Measurements from ENCODE around the gene SEMA5A. TPM values are rescaled to one million over a fixed set of nuclear protein-coding genes. Genes with fewer than 3 reads are reported as not detected.

Gene SEMA5A
- total and polyA plus RNA-seq, 2 of the 8 experiments (the other 6 are each of a cell fraction or from before 2014, with no cell fraction given) = 5.3 to 8.9 TPM

DNA sequence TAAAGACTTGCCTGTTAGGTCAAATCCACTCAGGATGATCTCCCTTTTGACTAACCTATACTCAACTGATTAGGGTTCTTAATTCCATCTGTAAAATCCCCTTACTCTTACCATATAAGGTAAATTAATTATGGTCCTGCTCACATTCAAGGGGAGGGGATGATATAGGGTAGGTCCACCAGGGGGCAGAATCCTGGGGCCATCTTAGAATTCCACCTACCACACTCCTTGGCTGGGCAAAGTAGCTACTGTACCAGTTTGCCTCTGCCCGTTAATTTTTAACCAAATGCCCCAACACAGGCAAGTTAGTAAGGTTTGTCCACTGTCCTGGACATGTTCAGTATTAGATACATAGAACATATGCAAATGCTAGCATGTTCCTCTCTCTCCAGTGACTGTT, 262.4 kb downstream of the SEMA5A start:
- no peaks in the 10 kb centered on the region for H3K79me2 ChIP-seq (ENCODE audit: control insufficient read depth in 1 of 2, insufficient read depth in 2 of 2, low read length in 2 of 2)
- no peak overlapping the region for H2AK5ac ChIP-seq (ENCODE audit: low read depth, low read length)
- no peak for DNase-seq (ENCODE audit: low read depth in 1 of 2, low spot score in 2 of 2)
- H3K4ac ChIP-seq (replicated peaks; ENCODE audit: insufficient read length, low read depth, low read length) = no peak overlapping the region
- H2BK12ac ChIP-seq (ENCODE audit: low read depth, low read length) = no peak overlapping the region
- no peak overlapping the region for H2BK120ac ChIP-seq (replicated peaks; ENCODE audit: low read depth, low read length)
- ChIA-PET POLR2A (ENCODE audit: partially characterized antibody) (no interaction called here), CTCF (ENCODE audit: partially characterized antibody) (interaction anchor here (1.3 kb wide), 1 partner anchor 15 kb away, joined by 4 read pairs; no protein-coding TSS in a partner anchor)
- no peaks in the 10 kb centered on the region for H3K23me2 ChIP-seq (ENCODE audit: low read depth, low read length)
- H3K27me3 ChIP-seq (replicated peaks in 1 of 4; ENCODE audit: control insufficient read depth in 3 of 4, extremely low read depth in 1 of 4, insufficient read depth in 3 of 4, low read length in 3 of 4) = no peaks in the 10 kb centered on the region
- H3K56ac ChIP-seq (replicated peaks; ENCODE audit: insufficient read length, low read depth, low read length) = no peak overlapping the region
- no peaks in the 10 kb centered on the region for H3K36me3 ChIP-seq (ENCODE audit: control insufficient read depth in 2 of 4, insufficient read depth in 4 of 4, low read length in 3 of 4)
- H3K9me3 ChIP-seq (ENCODE audit: insufficient read depth in 2 of 2, low read depth in 1 of 2, low read length in 1 of 2) = peaks cover 3 to 6% of the 10 kb centered on the region in 2 experiments; a peak in 3 of 4 replicates
- H4K8ac ChIP-seq (ENCODE audit: extremely low read depth, insufficient read depth, low read length) = no peak overlapping the region
- H2AFZ ChIP-seq (ENCODE audit: low read length) = no peak overlapping the region
- H4K5ac ChIP-seq (ENCODE audit: insufficient read length, low read depth, low read length) = no peak overlapping the region
- H2BK15ac ChIP-seq (ENCODE audit: low read length) = no peak overlapping the region
- no peak overlapping the region for H3K9ac ChIP-seq (replicated peaks in 1 of 4; ENCODE audit: extremely low read depth in 1 of 4, low read depth in 3 of 4, low read length in 3 of 4)
- no peak overlapping the region for H3K27ac ChIP-seq (ENCODE audit: low read depth, low read length)
- no peaks in the 10 kb centered on the region; the same call in 1 of the 2 replicates for H3K79me1 ChIP-seq (ENCODE audit: low read depth, low read length)
- no peaks in the 10 kb centered on the region for H3K4me1 ChIP-seq (replicated peaks in 1 of 4; ENCODE audit: control insufficient read depth in 3 of 4, insufficient read depth in 4 of 4, low read length in 3 of 4)
- no peak overlapping the region for H2BK5ac ChIP-seq (ENCODE audit: low read depth, low read length)
- H3K4me2 ChIP-seq (ENCODE audit: insufficient read depth in 1 of 2, low read depth in 2 of 2, low read length in 2 of 2) = no peak overlapping the region
- no peak overlapping the region for H3K14ac ChIP-seq (ENCODE audit: insufficient read length)
- H4K20me1 ChIP-seq (replicated peaks in 1 of 2; ENCODE audit: control insufficient read depth in 1 of 2, insufficient read depth in 2 of 2, low read length in 2 of 2) = no peaks in the 10 kb centered on the region
- H4K91ac ChIP-seq (replicated peaks; ENCODE audit: insufficient read length, low read length) = no peak overlapping the region
- no peak overlapping the region for H2BK20ac ChIP-seq (ENCODE audit: low read length)
- 93% methylated on average over 1 of the region's 1 CpG; no CpG with 5 or more reads in 1 of the 2 experiments for WGBS, 2 experiments (ENCODE audit: extremely low coverage in 1 of 2, insufficient coverage in 1 of 2, insufficient read length in 1 of 2, insufficient replicate concordance in 2 of 2, low coverage in 1 of 2, low lambda C conversion rate in 2 of 2, missing lambda C conversion rate in 1 of 2)
- FAIRE-seq = no peak
- H3K4me3 ChIP-seq (ENCODE audit: extremely low read depth in 1 of 4, insufficient read depth in 2 of 4, low read depth in 3 of 4, low read length in 4 of 4) = no peak overlapping the region
- H3K18ac ChIP-seq (ENCODE audit: extremely low read depth, low read length) = no peak overlapping the region
- no peak overlapping the region for H3K23ac ChIP-seq (ENCODE audit: insufficient read length)
- TF ChIP-seq HDAC2 (IDR thresholded peaks at IDR 0.05; ENCODE audit: borderline replicate concordance in 1 of 2, low read depth in 2 of 2, low read length in 2 of 2) (no peak), GABPA (IDR thresholded peaks at IDR 0.05; ENCODE audit: borderline replicate concordance, insufficient read depth, low read length) (no peak), TAF7 (optimal IDR thresholded peaks at IDR 0.05; ENCODE audit: borderline replicate concordance, low read depth, low read length) (no peak), CTCF (IDR thresholded peaks at IDR 0.05; ENCODE audit: control extremely low read depth in 1 of 3, insufficient read depth in 1 of 3, low read depth in 1 of 3, low read length in 3 of 3) (peak in 2 of 3 experiments; percentile 15 to 33; a peak in 3 of 4 replicates), ZNF274 (IDR thresholded peaks at IDR 0.05; ENCODE audit: borderline replicate concordance, extremely low read depth, low read length) (no peak), SRF (IDR thresholded peaks at IDR 0.05; ENCODE audit: low read depth, low read length) (peak; percentile 57; the same call in 1 of the 2 replicates), PHF8 (conservative IDR thresholded peaks at IDR 0.05; ENCODE audit: low read depth, low read length) (no peak), YY1 (IDR thresholded peaks at IDR 0.05; ENCODE audit: low read depth, low read length) (peak; percentile 76), RBBP5 (IDR thresholded peaks at IDR 0.05; ENCODE audit: borderline replicate concordance, low read depth, low read length) (no peak), RXRA (IDR thresholded peaks at IDR 0.05; ENCODE audit: insufficient read depth, low read depth, low read length) (no peak), ASH2L (IDR thresholded peaks at IDR 0.05; ENCODE audit: low read length) (no peak)

Data from H1 (cell line).